Endothelial cell of umbilical vein (primary cell): ENCODE results near the gene GRIA4. TPM values are rescaled to one million over a fixed set of nuclear protein-coding genes. Genes with fewer than 3 reads are reported as not detected.

Source experiments
- BruUV-seq: library from RNA; stranded (reverse); fragments of 400-500 nt; replicated peaks from 2 replicates; lab custom pipeline; 2021; lab: Mats Ljungman, UMichigan
- CTCF ChIA-PET: fragments of 300-600, 350-600 bp; sonication (Branson Sonifier 250); formaldehyde crosslinking; loops from one replicate; lab custom pipeline; 2021; ENCODE audit warnings: antibody characterized with exemption, inconsistent platforms; lab: Charles Lee
- POLR2A ChIA-PET: fragments of 300-600, 350-600 bp; sonication (Branson Sonifier 250); formaldehyde crosslinking; loops from one replicate; lab custom pipeline; 2021; ENCODE audit warnings: antibody characterized with exemption, inconsistent platforms; lab: Charles Lee
- DNase-seq: peaks from one replicate; pipeline ENCODE4 v3.0.0-alpha.2; 2011; ENCODE audit warnings: low read depth, low spot score
- FAIRE-seq: peaks from 2 replicates; lab custom pipeline; 2011; peaks lifted over from hg19 to GRCh38; lab: Jason Lieb, UNC
- H2AFZ ChIP-seq: 2 replicates; pipeline ENCODE4 v1.6.0; 2012; ENCODE audit warnings: low read depth, low read length, control low read depth, inconsistent platforms
- H3K27ac ChIP-seq: 2 replicates; pipeline ENCODE4 v1.5.1; 2011; ENCODE audit warnings: low read depth, mild to moderate bottlenecking, control low read depth, low read length, moderate library complexity; ENCODE audit not compliant: insufficient read depth
- H3K27me3 ChIP-seq, 2 experiments: 2 replicates each; pipeline versions ENCODE4 v1.6.0 to v1.6.1; 2011; ENCODE audit warnings: low read length in 2 of 2, mixed read lengths in 1 of 2; ENCODE audit not compliant: control insufficient read depth in 2 of 2, insufficient read depth in 2 of 2
- H3K36me3 ChIP-seq, 2 experiments: 2 replicates in 1 of 2; 3 replicates in 1 of 2; pipeline ENCODE4 v1.5.1; 2011; ENCODE audit warnings: low read length in 2 of 2, mild to moderate bottlenecking in 1 of 2, moderate library complexity in 1 of 2; ENCODE audit not compliant: control insufficient read depth in 2 of 2, insufficient read depth in 2 of 2; ENCODE audit errors: extremely low read depth in 1 of 2
- H3K4me1 ChIP-seq: 3 replicates; pipeline ENCODE4 v1.5.1; 2011; ENCODE audit warnings: mild to moderate bottlenecking, low read length; ENCODE audit not compliant: control insufficient read depth, insufficient read depth; ENCODE audit errors: extremely low read depth
- H3K4me2 ChIP-seq: 2 replicates; pipeline ENCODE4 v1.6.1; 2011; ENCODE audit warnings: low read length, control low read depth, mixed read lengths; ENCODE audit not compliant: insufficient read depth
- H3K4me3 ChIP-seq, 3 experiments: fragments of 200-600 bp in 1 of 3; sonication (generic), shearing (Covaris generic) in 1 of 3; replicated peaks in 1 of 3; 2 replicates each; pipeline ENCODE4 v1.5.1; 2011 to 2016; ENCODE audit warnings: control low read depth in 3 of 3, low read length in 3 of 3, mild to moderate bottlenecking in 2 of 3, inconsistent platforms in 1 of 3, low read depth in 1 of 3, moderate library complexity in 1 of 3; ENCODE audit not compliant: insufficient read depth in 1 of 3
- H3K79me2 ChIP-seq: 2 replicates; pipeline ENCODE4 v1.6.0; 2012; ENCODE audit warnings: low read length, inconsistent platforms; ENCODE audit not compliant: control insufficient read depth, insufficient read depth
- H3K9ac ChIP-seq: replicated peaks from 2 replicates; pipeline ENCODE3; 2011; ENCODE audit warnings: low read length, control low read depth; ENCODE audit not compliant: insufficient read depth; ENCODE audit errors: extremely low read depth
- H3K9me1 ChIP-seq: replicated peaks from 3 replicates; pipeline ENCODE4 v1.6.0; 2011; ENCODE audit warnings: mild to moderate bottlenecking, low read length; ENCODE audit not compliant: control insufficient read depth, insufficient read depth; ENCODE audit errors: extremely low read depth
- H3K9me3 ChIP-seq: replicated peaks from 2 replicates; pipeline ENCODE4 v1.5.1; 2012; ENCODE audit warnings: low read length, inconsistent platforms; ENCODE audit not compliant: control insufficient read depth, insufficient read depth
- H4K20me1 ChIP-seq: replicated peaks from 2 replicates; pipeline ENCODE3; 2011; ENCODE audit warnings: mild to moderate bottlenecking, low read length; ENCODE audit not compliant: control insufficient read depth, insufficient read depth; ENCODE audit errors: extremely low read depth
- EZH2 ChIP-seq: IDR thresholded peaks from 2 replicates; pipeline ENCODE4 v1.6.1; 2012; ENCODE audit warnings: borderline replicate concordance, low read depth, mild to moderate bottlenecking, moderate library complexity, low read length, inconsistent platforms; ENCODE audit not compliant: severe bottlenecking
- FOS ChIP-seq: IDR thresholded peaks from 2 replicates; pipeline ENCODE4 v1.6.1; 2011; ENCODE audit warnings: mild to moderate bottlenecking, low read length, moderate library complexity, borderline replicate concordance; ENCODE audit not compliant: insufficient read depth
- GATA2 ChIP-seq: IDR thresholded peaks from 2 replicates; pipeline ENCODE4 v1.7.0; 2011; ENCODE audit warnings: low read depth, mild to moderate bottlenecking, moderate library complexity, mixed read lengths, low read length; ENCODE audit not compliant: insufficient read length, insufficient read depth
- JUN ChIP-seq: IDR thresholded peaks from 2 replicates; pipeline ENCODE4 v1.6.1; 2011; ENCODE audit warnings: borderline replicate concordance, low read depth; ENCODE audit not compliant: insufficient read length, insufficient read depth
- MYC ChIP-seq: IDR thresholded peaks from one replicate; pipeline ENCODE4 v1.6.1; 2011; ENCODE audit warnings: mild to moderate bottlenecking, low read depth, low read length
- POLR2A ChIP-seq: IDR thresholded peaks from 2 replicates; pipeline ENCODE4 v1.6.1; 2012; ENCODE audit warnings: low read depth, mild to moderate bottlenecking, control low read depth, low read length
- POLR2AphosphoS5 ChIP-seq: IDR thresholded peaks from 2 replicates; pipeline ENCODE4 v1.6.1; 2012; ENCODE audit warnings: low read depth, mild to moderate bottlenecking, control low read depth, low read length, moderate library complexity; ENCODE audit not compliant: insufficient read depth
- dilution Hi-C: fragments of 300-500 bp; cut with MboI; formaldehyde crosslinking; loops from one replicate; pipeline ENCODE4 v1.15.0; 2019; ENCODE audit warnings: low sequenced_read_pairs; ENCODE audit not compliant: extremely low pct_ligation_motif_present
- intact Hi-C: fragments of 100-400 bp; cut with micrococcal nuclease; formaldehyde crosslinking; loops from one replicate; pipeline ENCODE4 v1.10.0; 2022
- polyA plus RNA-seq, 4 experiments: library from polyadenylated mRNA; depleted of rRNA in 3 of 4; stranded (reverse) in 3 of 4; unstranded in 1 of 4; fragments of >200 nt; gene quantifications; 2 replicates each; pipeline versions ENCODE4 v1.2.1 to v1.2.3, GENCODE V29; 2011 to 2012; ENCODE audit warnings: missing spikeins in 1 of 4
- total RNA-seq: library from RNA; stranded (reverse); gene quantifications from 2 replicates; pipeline ENCODE4 v1.2.3, GENCODE V29; 2021
- TF ChIP-seq, protein P1 (sequence below): IDR thresholded peaks from 2 replicates; pipeline ENCODE4 v1.6.1; 2011; ENCODE audit not compliant: insufficient read depth, insufficient read length
- TF ChIP-seq, protein P2 (sequence below), 2 donors: IDR thresholded peaks; 1 replicate in 1 of 2; 2 replicates in 1 of 2; pipeline ENCODE4 v1.5.1; 2011; ENCODE audit warnings: low read length in 2 of 2, mild to moderate bottlenecking in 2 of 2, moderate library complexity in 2 of 2, control low read depth in 1 of 2, inconsistent platforms in 1 of 2, low read depth in 1 of 2; ENCODE audit not compliant: insufficient read depth in 1 of 2; ENCODE audit errors: extremely low read depth in 1 of 2

GRIA4 gene
- total and polyA plus RNA-seq, 2 donors (not counting 3 experiments of a cell fraction or from before 2014, with no cell fraction given): not detected

DNA sequence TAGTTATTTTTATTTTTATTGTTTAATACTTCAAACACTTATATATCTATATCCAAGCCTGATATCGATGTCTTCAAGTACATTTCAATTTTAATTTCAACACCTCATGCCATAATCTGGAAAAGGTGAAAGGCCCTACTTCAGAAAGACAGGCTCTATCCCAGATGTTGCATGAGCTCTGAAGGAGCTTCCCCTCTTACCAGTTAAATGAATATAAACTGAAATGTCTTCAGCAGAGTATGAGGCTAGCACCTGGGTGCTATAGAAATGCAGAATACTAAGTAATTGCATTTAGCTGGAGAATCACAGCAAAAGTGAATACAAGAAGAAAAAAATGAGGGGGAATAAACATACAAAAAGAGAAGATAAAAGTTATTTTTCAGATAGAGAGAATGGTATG, 11.5 kb upstream of the GRIA4 start:
- H3K27me3 ChIP-seq: no peaks in the 10 kb centered on the region
- POLR2A ChIA-PET: no interaction called here
- no peaks in the 10 kb centered on the region for H4K20me1 ChIP-seq
- no peaks in the 10 kb centered on the region for H3K79me2 ChIP-seq
- DNase-seq (no peak), FAIRE-seq (no peak)
- CTCF ChIA-PET: interaction anchor here (0.5 to 1.0 kb wide), 2 partner anchors 31 to 52 kb away, joined by 3 read pairs; no protein-coding TSS in a partner anchor
- no peaks in the 10 kb centered on the region for H3K36me3 ChIP-seq
- BruUV-seq: no TSS peak
- dilution Hi-C loops: no loop called here
- no peaks in the 10 kb centered on the region for H3K4me1 ChIP-seq
- no peak overlapping the region for H3K27ac ChIP-seq
- no peak for TF ChIP-seq POLR2A
- TF ChIP-seq, protein P1, sequence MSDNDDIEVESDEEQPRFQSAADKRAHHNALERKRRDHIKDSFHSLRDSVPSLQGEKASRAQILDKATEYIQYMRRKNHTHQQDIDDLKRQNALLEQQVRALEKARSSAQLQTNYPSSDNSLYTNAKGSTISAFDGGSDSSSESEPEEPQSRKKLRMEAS: no peak
- no peak for TF ChIP-seq GATA2
- TF ChIP-seq FOS: no peak
- TF ChIP-seq JUN: no peak
- no peak for TF ChIP-seq MYC
- no peak for TF ChIP-seq EZH2
- TF ChIP-seq, protein P2, sequence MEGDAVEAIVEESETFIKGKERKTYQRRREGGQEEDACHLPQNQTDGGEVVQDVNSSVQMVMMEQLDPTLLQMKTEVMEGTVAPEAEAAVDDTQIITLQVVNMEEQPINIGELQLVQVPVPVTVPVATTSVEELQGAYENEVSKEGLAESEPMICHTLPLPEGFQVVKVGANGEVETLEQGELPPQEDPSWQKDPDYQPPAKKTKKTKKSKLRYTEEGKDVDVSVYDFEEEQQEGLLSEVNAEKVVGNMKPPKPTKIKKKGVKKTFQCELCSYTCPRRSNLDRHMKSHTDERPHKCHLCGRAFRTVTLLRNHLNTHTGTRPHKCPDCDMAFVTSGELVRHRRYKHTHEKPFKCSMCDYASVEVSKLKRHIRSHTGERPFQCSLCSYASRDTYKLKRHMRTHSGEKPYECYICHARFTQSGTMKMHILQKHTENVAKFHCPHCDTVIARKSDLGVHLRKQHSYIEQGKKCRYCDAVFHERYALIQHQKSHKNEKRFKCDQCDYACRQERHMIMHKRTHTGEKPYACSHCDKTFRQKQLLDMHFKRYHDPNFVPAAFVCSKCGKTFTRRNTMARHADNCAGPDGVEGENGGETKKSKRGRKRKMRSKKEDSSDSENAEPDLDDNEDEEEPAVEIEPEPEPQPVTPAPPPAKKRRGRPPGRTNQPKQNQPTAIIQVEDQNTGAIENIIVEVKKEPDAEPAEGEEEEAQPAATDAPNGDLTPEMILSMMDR (IDR thresholded peaks at IDR 0.05; ENCODE audit: extremely low read depth in 1 of 2, insufficient read depth in 1 of 2, low read depth in 1 of 2, low read length in 2 of 2): no peak
- no peak for TF ChIP-seq POLR2AphosphoS5
- intact Hi-C loops: no loop called here
- no peaks in the 10 kb centered on the region for H3K9me1 ChIP-seq
- no peak overlapping the region for H3K4me3 ChIP-seq
- H3K9me3 ChIP-seq: no peaks in the 10 kb centered on the region
- no peak overlapping the region for H3K4me2 ChIP-seq
- H3K9ac ChIP-seq: no peak overlapping the region
- H2AFZ ChIP-seq: no peak overlapping the region
